WERI-Rb-1 (cell line): ENCODE data around the gene ATXN7.

Experiments used
- DNase-seq: peaks from one replicate; pipeline ENCODE4 v3.0.0-alpha.2; 2020
- H3K27ac ChIP-seq: fragments of 250-450 bp; sonication (Bioruptor Pico); 2 replicates; pipeline ENCODE4 v1.5.1; 2020; ENCODE audit warnings: mild to moderate bottlenecking, moderate library complexity
- H3K27me3 ChIP-seq: fragments of 250-450 bp; sonication (Bioruptor Pico); 2 replicates; pipeline ENCODE4 v1.5.1; 2021; ENCODE audit warnings: mild to moderate bottlenecking, low read depth, moderate library complexity; ENCODE audit not compliant: insufficient read depth, severe bottlenecking
- H3K36me3 ChIP-seq: fragments of 250-450 bp; sonication (Bioruptor Pico); 2 replicates; pipeline ENCODE4 v1.5.1; 2020; ENCODE audit warnings: mild to moderate bottlenecking, moderate library complexity
- H3K4me3 ChIP-seq: 2 replicates; pipeline ENCODE4 v1.5.1; 2011; ENCODE audit warnings: low read depth, mild to moderate bottlenecking, control low read depth, low read length
- H3K9me3 ChIP-seq: fragments of 250-450 bp; sonication (Bioruptor Pico); 2 replicates; pipeline ENCODE4 v1.5.1; 2021; ENCODE audit warnings: mild to moderate bottlenecking, moderate library complexity; ENCODE audit not compliant: severe bottlenecking
- CTCF ChIP-seq: IDR thresholded peaks from 2 replicates; pipeline ENCODE4 v1.5.1; 2011; ENCODE audit warnings: low read depth, mild to moderate bottlenecking, control low read depth, inconsistent platforms, low read length

ATXN7 gene

DNA sequence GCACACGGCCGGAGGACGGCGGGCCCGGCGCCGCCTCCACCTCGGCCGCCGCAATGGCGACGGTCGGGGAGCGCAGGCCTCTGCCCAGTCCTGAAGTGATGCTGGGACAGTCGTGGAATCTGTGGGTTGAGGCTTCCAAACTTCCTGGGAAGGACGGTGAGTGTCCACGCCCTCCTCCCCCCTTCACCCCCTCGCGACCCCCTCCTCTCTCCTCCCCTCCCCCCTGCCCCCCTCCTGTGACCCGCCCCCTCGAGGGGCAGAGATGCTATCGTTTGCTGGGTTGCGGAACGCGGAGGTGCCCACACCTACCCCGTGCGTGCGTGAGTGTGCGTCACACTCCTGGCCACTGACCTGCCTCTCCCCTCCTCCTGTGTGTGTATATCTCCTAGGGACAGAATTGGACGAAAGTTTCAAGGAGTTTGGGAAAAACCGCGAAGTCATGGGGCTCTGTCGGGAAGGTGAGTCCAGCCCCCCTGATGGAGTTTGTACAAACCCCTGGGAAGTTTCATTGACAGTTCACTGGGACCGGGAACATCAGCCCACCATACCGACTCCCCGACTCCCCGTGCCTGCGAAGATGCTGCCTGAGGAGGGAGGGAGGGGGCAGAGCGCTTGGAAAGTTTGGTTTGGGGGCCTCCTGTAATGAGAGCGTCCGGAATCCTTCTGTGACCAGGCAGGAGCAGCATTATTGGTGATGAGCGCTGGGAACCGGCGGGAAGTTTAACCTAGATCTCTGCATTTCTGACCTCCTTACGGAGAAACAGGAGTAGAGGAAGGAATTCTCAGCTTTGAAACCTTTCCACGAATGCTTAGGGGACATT lies 49.3 kb downstream of the ATXN7 start:
- Histone ChIP-seq H3K4me3 (peak overlapping the region; percentile 39), H3K36me3 (peaks cover 31% of the 10 kb centered on the region), H3K27me3 (no peaks in the 10 kb centered on the region), H3K27ac (no peak overlapping the region), H3K9me3 (no peaks in the 10 kb centered on the region)
- DNase-seq, result no peak
- TF ChIP-seq CTCF, result no peak

- Histone ChIP-seq H3K36me3 (peaks cover 35% of the 10 kb centered on the region), H3K9me3 (no peaks in the 10 kb centered on the region), H3K27ac (no peak overlapping the region), H3K4me3 (no peak overlapping the region), H3K27me3 (no peaks in the 10 kb centered on the region)
- no peak for DNase-seq
- no peak for TF ChIP-seq CTCF
Measured at GRCh38 chr3:63914312-63914711, 50.6 kb downstream of the ATXN7 start.

GRCh38 chr3:63918321-63918720 lies 54.7 kb downstream of the ATXN7 start:
- H3K9me3 ChIP-seq, result no peaks in the 10 kb centered on the region
- H3K27ac ChIP-seq, result no peak overlapping the region
- H3K4me3 ChIP-seq, result no peak overlapping the region
- no peak for TF ChIP-seq CTCF
- DNase-seq, result no peak
- H3K36me3 ChIP-seq, result peaks cover 39% of the 10 kb centered on the region
- no peaks in the 10 kb centered on the region for H3K27me3 ChIP-seq

DNA sequence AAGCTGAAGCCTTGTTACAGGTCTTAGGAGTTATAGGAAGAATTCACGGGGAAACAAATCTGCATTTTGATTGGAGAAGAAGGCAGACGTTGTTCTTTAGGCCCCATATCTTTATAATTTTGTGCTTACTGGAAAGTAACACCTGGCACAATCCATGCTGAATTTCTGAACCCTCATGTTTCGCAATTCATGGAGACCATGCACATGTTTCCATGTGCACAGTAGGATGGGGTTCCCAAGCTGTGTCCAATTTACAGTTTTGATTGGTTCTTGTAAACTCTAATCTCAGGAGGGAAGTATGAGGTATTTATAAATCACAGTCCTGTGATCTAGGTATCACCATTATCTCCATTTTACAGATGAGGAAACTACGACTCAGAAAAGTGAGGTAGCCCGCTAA lies 56.3 kb downstream of the ATXN7 start:
- H3K36me3 ChIP-seq, result peaks cover 38% of the 10 kb centered on the region
- H3K4me3 ChIP-seq, result no peak overlapping the region
- no peak for DNase-seq
- no peaks in the 10 kb centered on the region for H3K9me3 ChIP-seq
- TF ChIP-seq CTCF, result no peak
- H3K27me3 ChIP-seq, result no peaks in the 10 kb centered on the region
- no peak overlapping the region for H3K27ac ChIP-seq

- Histone ChIP-seq H3K36me3 (peaks cover 39% of the 10 kb centered on the region), H3K9me3 (no peaks in the 10 kb centered on the region), H3K27me3 (no peaks in the 10 kb centered on the region), H3K27ac (no peak overlapping the region), H3K4me3 (no peak overlapping the region)
- no peak for DNase-seq
- no peak for TF ChIP-seq CTCF
Measured at GRCh38 chr3:63921741-63922482, 58.2 kb downstream of the ATXN7 start.
